HG03103 (cell line): ENCODE results near the gene LRRFIP1.

Experiments
- ATAC-seq: cut with Tn5 transposase; IDR thresholded peaks from one replicate; pipeline ENCODE4 v1.9.1; 2021; ENCODE audit warnings: low read depth; ENCODE audit not compliant: unreplicated experiment

LRRFIP1 gene

DNA sequence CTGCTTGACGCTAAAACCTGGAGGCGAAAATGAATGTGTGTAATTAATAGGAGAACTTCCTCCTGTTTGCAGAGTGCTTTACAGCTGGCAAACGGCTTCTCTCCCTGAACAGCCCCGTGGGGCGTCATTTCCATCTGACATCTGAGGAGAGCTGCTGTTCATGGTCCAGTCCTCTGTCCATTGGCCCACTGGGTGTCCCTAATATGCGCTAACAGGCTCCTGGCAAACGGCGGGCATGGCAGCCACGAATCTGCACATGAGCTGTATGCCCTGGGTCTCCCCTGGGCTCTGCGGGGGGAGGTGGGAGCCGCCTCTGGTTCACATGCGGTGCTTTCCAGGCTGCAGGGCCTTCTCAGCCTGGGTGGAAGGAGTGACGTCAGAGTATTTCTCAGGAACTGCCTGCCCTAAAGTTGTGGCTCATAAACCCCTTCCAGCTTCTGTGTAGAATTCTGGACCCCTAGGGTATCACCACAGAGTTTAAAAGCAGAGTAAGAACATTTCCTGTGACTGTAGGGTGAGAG, 73.2 kb downstream of the LRRFIP1 start:
- ATAC-seq, result no peak

GRCh38 chr2:237701033-237701858, 73.9 kb downstream of the LRRFIP1 start:
- no peak for ATAC-seq

DNA sequence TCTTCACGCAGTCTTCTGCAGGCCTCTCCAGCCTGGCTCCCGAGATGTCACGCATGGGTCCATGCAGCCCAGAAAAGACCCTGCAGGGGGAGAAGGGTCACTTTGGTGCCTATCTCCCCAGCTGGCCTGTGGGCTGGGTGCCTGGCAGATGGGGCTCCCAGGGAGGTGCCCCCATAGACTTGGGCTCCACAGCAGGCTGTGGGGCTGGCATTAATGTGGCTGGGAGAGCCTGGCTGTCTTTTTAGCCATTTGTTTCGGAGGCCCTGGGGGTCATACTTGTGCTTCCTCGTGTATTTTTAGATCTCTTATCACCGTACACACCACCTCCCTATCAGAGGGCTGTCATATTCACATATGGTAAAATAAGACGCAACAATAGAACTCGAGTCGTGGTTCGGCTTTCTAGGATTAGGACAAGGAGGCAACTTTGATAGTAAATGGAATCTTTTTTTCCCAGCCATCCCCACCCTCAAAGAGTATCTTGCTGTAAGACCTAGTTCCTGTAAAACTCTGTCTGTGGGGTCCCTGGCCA, 74.5 kb downstream of the LRRFIP1 start:
- ATAC-seq, result no peak

DNA sequence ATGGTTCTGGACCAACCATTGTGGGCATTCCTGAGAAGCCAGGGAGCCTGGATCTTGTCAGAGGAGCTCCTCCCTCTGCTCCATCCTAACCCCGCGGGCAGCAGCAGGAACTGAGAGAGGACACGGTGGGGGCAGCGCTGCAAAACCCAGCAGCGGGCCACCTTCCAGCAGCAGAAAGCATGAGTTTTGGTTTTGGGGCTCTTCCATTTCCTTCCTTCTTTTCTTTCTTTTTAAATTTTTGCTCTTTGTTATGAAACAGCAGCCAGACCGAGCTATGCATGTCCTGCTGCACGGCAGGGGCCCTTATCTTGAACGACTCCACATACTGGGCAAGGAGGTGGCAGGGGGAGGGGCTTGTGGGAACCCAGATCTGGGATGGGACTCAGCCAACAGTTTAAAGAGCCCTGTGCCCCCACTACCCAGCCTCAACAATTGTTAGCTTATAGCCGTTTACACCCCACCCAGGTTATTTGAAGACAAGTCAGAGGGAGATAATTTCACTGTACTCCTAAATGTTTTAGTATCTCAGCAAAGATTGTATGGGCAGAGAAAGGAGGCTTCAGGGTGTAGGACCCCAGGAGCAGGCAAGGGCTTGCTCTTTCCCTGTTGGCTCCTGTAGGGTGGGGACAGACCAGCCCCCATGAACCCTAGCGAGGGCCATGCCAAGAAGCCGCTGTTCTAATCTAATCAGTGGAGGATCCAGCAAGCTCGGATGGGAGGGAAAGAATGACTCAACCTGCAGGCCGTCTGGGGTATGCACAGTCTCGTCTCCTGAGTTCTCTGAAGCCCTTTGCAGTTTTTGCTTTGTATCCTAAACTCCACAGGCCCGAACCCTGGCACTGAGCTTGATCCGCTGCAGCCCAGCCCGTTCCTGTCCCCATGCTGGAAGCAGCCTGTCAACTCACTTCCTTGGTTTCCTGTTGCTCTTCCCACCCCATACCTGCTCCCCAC, 75.3 kb downstream of the LRRFIP1 start:
- ATAC-seq, result peak; percentile 28

GRCh38 chr2:237704501-237705434, 77.4 kb downstream of the LRRFIP1 start:
- no peak for ATAC-seq

DNA sequence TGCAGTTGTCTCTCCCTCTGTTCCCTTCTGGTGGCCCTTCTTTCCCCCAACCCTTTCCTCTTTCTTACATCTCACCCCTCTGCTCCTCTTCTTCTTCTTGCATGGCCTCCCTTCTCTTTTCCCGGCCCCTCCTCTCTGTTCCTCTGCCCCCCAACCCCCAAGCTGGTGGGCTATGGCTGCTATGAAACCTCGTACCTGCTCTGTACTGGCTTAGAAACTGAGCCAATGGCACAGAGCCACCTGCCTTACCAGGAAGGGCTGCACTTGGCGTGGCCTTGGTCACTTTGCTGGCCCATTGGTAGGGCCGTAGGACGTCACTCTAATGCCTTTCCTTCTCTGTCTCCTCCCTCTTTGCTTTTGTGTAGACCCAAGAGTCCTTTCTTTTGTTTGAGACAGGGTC, 78.9 kb downstream of the LRRFIP1 start:
- ATAC-seq, result no peak

DNA sequence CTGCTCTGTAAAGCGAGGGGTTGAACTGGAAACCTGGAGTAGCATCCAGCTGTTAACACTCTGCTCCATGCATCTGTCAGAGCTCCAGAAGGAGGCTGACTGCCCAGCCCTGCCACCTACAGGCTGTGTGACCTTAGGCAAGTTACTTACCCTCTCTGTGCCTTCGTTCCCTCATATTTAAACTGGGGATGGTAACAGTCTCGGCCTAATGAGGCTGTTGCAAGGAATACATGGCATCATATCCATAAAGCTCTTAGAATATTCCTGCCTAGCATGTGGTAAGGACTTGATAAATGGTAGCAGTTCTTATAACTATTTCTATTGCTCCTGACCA, 80.6 kb downstream of the LRRFIP1 start:
- no peak for ATAC-seq

DNA sequence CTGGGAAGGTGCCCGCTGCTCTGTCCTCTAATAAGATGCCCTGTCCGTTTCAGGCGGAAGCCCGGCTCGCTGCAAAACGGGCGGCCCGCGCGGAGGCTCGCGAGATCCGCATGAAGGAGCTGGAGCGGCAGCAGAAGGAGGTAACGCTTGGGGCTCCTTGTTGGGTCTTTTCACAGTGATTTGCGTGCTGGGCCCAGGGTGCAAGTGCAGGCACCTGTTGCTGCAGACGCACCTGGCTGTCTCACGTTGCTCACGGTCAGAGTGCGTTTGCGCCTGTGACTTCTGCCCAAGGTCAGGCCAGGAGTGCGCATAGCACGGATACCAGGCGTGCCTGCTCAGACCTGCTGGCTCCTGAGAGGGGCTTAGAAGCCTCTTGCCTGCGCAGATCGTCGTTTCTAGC, 81.1 kb downstream of the LRRFIP1 start:
- no peak for ATAC-seq

GRCh38 chr2:237708961-237709360, 81.6 kb downstream of the LRRFIP1 start:
- ATAC-seq, result no peak

DNA sequence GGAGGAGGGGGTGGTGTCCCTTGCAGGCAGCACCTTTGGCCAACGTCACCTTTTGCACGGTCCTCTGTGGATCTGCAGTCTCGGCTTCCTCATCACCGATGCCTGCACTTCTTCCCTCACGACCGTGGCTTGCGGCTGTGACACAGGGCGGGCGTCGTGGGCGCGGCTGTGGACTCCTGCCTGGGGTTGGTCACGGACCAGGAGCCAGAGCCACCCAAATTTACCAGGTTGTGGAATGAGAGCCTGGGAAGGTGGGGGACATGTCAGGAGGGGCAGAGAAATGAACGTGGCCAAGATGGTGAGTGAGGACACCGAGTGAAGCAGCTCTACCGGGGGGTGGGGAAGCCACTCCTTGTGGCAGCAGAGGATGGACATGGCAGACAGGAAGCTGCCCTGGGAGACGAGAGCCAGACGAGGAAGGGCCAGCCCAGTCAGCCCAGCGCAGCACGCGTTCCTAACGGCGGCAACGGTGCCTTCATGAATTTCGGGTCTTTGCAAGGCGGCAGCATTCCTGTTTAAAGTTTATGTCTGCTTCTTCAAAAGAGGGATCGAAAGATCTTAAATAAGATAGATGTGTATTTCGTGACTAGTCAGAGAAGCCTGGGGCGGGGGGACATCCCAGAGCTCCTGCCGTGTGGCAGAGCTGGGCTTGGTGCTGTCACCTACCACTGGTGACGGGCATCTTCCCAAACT, 84.2 kb downstream of the LRRFIP1 start:
- ATAC-seq, result no peak

GRCh38 chr2:237712477-237713377, 85.3 kb downstream of the LRRFIP1 start:
- no peak for ATAC-seq

- no peak for ATAC-seq
Measured at GRCh38 chr2:237714690-237715458, 87.5 kb downstream of the LRRFIP1 start.

DNA sequence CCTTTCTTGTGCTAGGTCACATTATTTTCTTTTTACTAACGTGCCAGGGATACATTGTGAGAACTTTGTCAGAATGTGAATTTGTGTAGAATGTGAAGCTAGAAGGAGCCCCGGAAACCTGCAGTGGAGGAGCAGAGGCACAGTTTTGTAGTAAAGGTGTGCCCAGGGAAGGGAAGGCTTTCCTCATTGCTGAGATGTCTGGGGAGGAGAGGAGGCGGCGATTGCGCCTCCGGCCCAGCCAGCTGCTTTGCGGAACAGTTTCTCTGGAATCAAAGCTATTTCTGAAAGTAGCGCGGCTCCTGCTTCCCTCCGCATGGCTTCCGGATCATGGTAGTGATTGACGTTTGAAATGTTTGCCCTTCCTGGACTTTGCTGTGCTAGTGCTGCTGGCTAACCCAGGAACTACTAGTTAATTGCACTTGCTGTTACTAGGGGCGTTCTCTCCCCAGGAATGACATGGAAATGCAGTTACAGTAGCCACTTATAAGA, 88.1 kb downstream of the LRRFIP1 start:
- no peak for ATAC-seq

GRCh38 chr2:237716011-237716410, 88.6 kb downstream of the LRRFIP1 start:
- ATAC-seq, result no peak

DNA sequence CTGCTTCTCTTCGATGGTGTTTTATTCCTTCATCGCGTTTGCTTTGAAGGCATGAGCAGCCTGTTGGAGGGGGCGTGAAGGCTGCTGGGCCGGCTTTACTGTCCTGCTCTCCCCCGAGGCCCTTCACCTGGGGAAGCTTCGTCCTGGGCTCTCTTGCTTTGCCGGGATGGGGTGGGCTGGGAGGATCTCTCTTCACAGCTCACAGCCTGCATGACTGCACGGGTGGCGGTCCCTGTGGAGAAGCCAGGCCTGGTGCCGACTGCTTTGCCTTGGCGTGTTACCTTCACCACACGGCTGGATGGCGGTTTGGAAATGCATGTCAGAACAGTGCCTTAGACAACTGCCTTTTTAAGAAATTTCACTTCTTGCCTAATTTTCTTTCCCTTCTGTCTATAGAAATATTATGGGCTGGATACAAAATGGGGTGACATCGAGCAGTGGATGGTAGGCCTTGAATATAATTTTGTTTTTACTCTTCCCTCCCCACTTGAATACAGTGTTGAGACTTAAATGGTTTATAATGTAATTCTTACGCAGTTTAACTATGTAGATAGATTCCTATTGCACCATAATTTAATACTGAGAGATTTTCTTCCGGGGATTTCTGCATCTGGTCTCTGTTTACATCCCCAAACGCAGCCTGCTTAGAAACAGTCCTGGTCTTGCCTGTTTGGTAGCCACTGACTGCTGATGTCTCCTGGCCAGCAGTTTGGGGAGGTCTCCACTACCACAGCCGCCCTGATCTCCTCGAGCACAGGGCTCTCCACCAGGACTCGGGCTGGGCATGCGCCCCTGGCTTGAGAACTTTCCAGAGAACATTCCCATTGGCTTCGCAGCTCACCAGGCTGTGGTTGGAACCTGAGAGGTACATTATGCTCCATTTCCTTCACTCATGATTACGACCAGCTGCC, 90.2 kb downstream of the LRRFIP1 start:
- no peak for ATAC-seq

- ATAC-seq, result no peak
Measured at GRCh38 chr2:237718277-237718634, 90.9 kb downstream of the LRRFIP1 start.

GRCh38 chr2:237720444-237720843, 93.1 kb downstream of the LRRFIP1 start:
- ATAC-seq, result no peak
